IPS-11a (cell line): ENCODE data around the gene SYNM.

ENCODE experiments used
- H3K4me3 ChIP-seq: one replicate; pipeline ENCODE4 v1.5.1; 2013; ENCODE audit warnings: low read depth, low read length, control low read depth

The SYNM gene

GRCh38 chr15:99165020-99165790 is 60.3 kb downstream of the SYNM start:
- no peak overlapping the region for H3K4me3 ChIP-seq

- no peak overlapping the region for H3K4me3 ChIP-seq
Observed at GRCh38 chr15:99165956-99166689, 61.2 kb downstream of the SYNM start.

- no peak overlapping the region for H3K4me3 ChIP-seq
Observed at GRCh38 chr15:99167201-99167600, 62.3 kb downstream of the SYNM start.

GRCh38 chr15:99167640-99168039 is 62.8 kb downstream of the SYNM start:
- no peak overlapping the region for H3K4me3 ChIP-seq

GRCh38 chr15:99168601-99169580 is 64.0 kb downstream of the SYNM start:
- no peak overlapping the region for H3K4me3 ChIP-seq

GRCh38 chr15:99169769-99170311 is 65.0 kb downstream of the SYNM start:
- H3K4me3 ChIP-seq, result no peak overlapping the region

GRCh38 chr15:99170476-99171065 is 65.7 kb downstream of the SYNM start:
- no peak overlapping the region for H3K4me3 ChIP-seq

GRCh38 chr15:99172171-99172570 is 67.3 kb downstream of the SYNM start:
- H3K4me3 ChIP-seq, result no peak overlapping the region

GRCh38 chr15:99172989-99173388 is 68.1 kb downstream of the SYNM start:
- H3K4me3 ChIP-seq, result no peak overlapping the region

- no peak overlapping the region for H3K4me3 ChIP-seq
Observed at GRCh38 chr15:99174567-99175395, 69.9 kb downstream of the SYNM start.

GRCh38 chr15:99176757-99177156 is 71.9 kb downstream of the SYNM start:
- H3K4me3 ChIP-seq, result no peak overlapping the region

- H3K4me3 ChIP-seq, result no peak overlapping the region
Observed at GRCh38 chr15:99177679-99178078, 72.8 kb downstream of the SYNM start.

GRCh38 chr15:99180086-99180963 is 75.4 kb downstream of the SYNM start:
- H3K4me3 ChIP-seq, result no peak overlapping the region

GRCh38 chr15:99180964-99181306 is 76.1 kb downstream of the SYNM start:
- no peak overlapping the region for H3K4me3 ChIP-seq

GRCh38 chr15:99181545-99181971 is 76.7 kb downstream of the SYNM start:
- H3K4me3 ChIP-seq, result no peak overlapping the region

GRCh38 chr15:99182791-99183190 is 77.9 kb downstream of the SYNM start:
- H3K4me3 ChIP-seq, result no peak overlapping the region
